Upper lobe of left lung (tissue), 6 donors: Measurements from ENCODE around the gene TASP1. TPM values are rescaled to one million over a fixed set of nuclear protein-coding genes. Genes with fewer than 3 reads are reported as not detected.

Experiments
- ATAC-seq, 2 donors: fragments of 200-7000 bp; cut with Tn5 transposase; one replicate each; pipeline ENCODE4 v1.9.1; 2022; ENCODE audit warnings: mild to moderate bottlenecking in 2 of 2, moderate library complexity in 2 of 2; ENCODE audit not compliant: low FRiP score in 2 of 2
- DNase-seq, 2 donors: peaks; one replicate each; pipeline ENCODE4 v3.0.0-alpha.2; 2019 to 2020
- H3K27ac ChIP-seq, 4 donors: fragments of 200-600 bp; sonication (generic); one replicate each; pipeline ENCODE4 v1.5.1; 2016 to 2019
- H3K27me3 ChIP-seq, 4 donors: fragments of 200-600 bp; sonication (generic); one replicate each; pipeline ENCODE4 v1.5.1; 2017 to 2019
- H3K36me3 ChIP-seq, 4 donors: fragments of 200-600 bp; sonication (generic); one replicate each; pipeline ENCODE4 v1.5.1; 2016 to 2019
- H3K4me1 ChIP-seq, 4 donors: fragments of 200-600 bp; sonication (generic); one replicate each; pipeline ENCODE4 v1.5.1; 2018 to 2019
- H3K4me3 ChIP-seq, 4 donors: fragments of 200-600 bp; sonication (generic); one replicate each; pipeline ENCODE4 v1.5.1; 2017 to 2019; ENCODE audit warnings: mild to moderate bottlenecking in 2 of 4, moderate library complexity in 1 of 4
- H3K9me3 ChIP-seq, 4 donors: fragments of 200-600 bp; sonication (generic); one replicate each; pipeline ENCODE4 v1.5.1; 2018 to 2019
- CTCF ChIP-seq, 6 experiments: fragments of 450-650 bp in 4 of 6; fragments of 200-600 bp in 2 of 6; sonication (generic) in 2 of 6; IDR thresholded peaks; one replicate each; pipeline ENCODE4 v1.5.1; 2016 to 2019; ENCODE audit warnings: antibody characterized with exemption in 6 of 6
- EP300 ChIP-seq, 4 donors: sonication (generic); formaldehyde crosslinking; IDR thresholded peaks; one replicate each; pipeline ENCODE4 v1.5.1; 2017; ENCODE audit warnings: antibody characterized with exemption in 4 of 4, control low read depth in 2 of 4
- POLR2A ChIP-seq, 4 donors: fragments of 450-650 bp; IDR thresholded peaks; one replicate each; pipeline ENCODE4 v1.5.1; 2016 to 2017; ENCODE audit warnings: antibody characterized with exemption in 4 of 4, mild to moderate bottlenecking in 2 of 4
- POLR2AphosphoS5 ChIP-seq, 2 donors: sonication (generic); formaldehyde crosslinking; IDR thresholded peaks; one replicate each; pipeline ENCODE4 v1.5.1; 2017; ENCODE audit warnings: antibody characterized with exemption in 2 of 2
- WGBS, 2 donors: methylation state at CpG; one replicate each; pipeline ENCODE4 v1.1.5; 2017 to 2018; 5-methylcytosine and 5-hydroxymethylcytosine counted together
- total RNA-seq, 6 donors: library from RNA; depleted of rRNA in 4 of 6; stranded (reverse); fragments of >200 nt in 4 of 6; gene quantifications; one replicate each; pipeline versions ENCODE4 v1.1.0 to v1.2.1, GENCODE V29; 2016 to 2021
- donor health status: DM: no; HTN: no; CAD: no; lungs with moderate emphysema.
- donor health status: DM: no; HTN: yes; CAD: no; lungs with severe emphysema.

The TASP1 gene
- total RNA-seq, 6 donors from 2014 or later: 12.4 to 21.1 (median 14.0) TPM

DNA sequence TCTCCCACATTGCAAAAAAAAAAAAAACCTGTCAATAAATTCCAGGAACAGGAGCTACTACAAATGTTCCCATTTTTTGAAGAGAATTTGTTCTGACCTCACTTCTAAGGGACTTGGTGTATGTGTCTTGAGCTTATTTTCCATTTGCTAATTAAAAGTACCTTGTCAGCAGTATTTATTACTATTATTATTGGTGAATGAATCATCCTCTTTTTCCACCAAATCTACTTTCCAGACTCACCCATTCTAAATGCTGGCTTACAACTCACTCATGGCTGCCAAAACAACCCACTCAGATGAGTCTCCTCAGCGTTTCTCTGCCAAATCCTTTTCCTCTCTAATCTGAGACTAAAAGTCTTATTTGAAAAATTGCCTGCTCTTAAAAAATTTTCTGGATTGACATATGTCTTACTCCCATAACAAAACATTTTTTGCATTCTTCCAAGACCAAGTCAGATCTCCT, 33.2 kb upstream of the TASP1 start:
- 34 to 35% methylated on average over 1 of the region's 1 CpG for WGBS, 2 donors
- ATAC-seq (peak in 1 of 2 donors; percentile 89), DNase-seq (no peak)
- Histone ChIP-seq H3K36me3 (no peaks in the 10 kb centered on the region), H3K4me3 (no peak overlapping the region), H3K9me3 (no peaks in the 10 kb centered on the region), H3K27ac (no peak overlapping the region), H3K4me1 (no peaks in the 10 kb centered on the region), H3K27me3 (no peaks in the 10 kb centered on the region)
- TF ChIP-seq CTCF (IDR thresholded peaks at IDR 0.05): no peak
- TF ChIP-seq EP300 (IDR thresholded peaks at IDR 0.05): no peak
- no peak for TF ChIP-seq POLR2A (IDR thresholded peaks at IDR 0.05)
- no peak for TF ChIP-seq POLR2AphosphoS5 (IDR thresholded peaks at IDR 0.05)

DNA sequence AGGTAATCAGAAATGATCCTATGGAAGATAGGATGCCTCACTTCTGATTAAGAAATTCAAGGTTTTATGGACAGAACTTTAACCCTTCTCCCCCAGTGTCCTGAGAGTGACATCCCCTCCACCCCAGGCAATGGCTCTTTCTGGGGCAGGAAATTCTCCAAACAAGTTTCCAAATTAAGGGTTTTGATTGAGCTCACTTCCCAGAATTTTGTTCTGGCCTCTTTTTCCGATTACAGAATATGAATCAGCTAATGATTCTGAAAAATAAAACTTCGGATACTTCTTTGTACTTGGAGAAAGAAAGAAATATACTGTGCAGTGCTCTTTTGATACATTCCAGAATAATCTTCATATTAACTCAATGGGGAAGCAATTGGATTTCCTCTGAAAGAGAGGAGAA, 32.8 kb upstream of the TASP1 start:
- WGBS, 2 donors: 68 to 69% methylated on average over 2 of the region's 2 CpGs
- H3K27me3 ChIP-seq: no peaks in the 10 kb centered on the region
- TF ChIP-seq POLR2A (IDR thresholded peaks at IDR 0.05): no peak
- TF ChIP-seq POLR2AphosphoS5 (IDR thresholded peaks at IDR 0.05): no peak
- no peak for TF ChIP-seq EP300 (IDR thresholded peaks at IDR 0.05)
- TF ChIP-seq CTCF (IDR thresholded peaks at IDR 0.05): no peak
- DNase-seq (no peak), ATAC-seq (peak in 1 of 2 donors; percentile 60)
- no peak overlapping the region for H3K27ac ChIP-seq
- H3K4me1 ChIP-seq: no peaks in the 10 kb centered on the region
- no peaks in the 10 kb centered on the region for H3K36me3 ChIP-seq
- no peaks in the 10 kb centered on the region for H3K9me3 ChIP-seq
- H3K4me3 ChIP-seq: no peak overlapping the region

DNA sequence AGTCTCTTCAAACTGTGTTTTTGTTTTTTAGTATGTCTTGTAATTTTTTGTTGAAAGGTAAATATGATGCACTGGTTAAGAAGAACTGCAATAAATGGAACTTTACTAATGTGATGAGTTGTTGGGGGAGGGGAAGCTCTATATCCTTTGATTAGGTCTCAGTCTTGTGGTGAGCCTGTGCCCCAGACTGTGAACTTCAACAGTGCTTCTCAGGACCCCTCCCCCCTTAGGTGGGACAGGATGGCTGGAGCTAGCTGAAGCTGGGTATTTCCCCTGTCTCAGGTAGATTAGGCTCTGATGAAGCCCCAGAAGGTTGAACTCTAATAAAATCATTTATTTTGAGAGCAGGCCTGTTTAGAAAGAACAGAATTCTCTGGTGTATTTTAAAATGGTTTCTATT, 31.4 kb upstream of the TASP1 start:
- Histone ChIP-seq H3K4me3 (no peak overlapping the region), H3K27ac (no peak overlapping the region), H3K9me3 (no peaks in the 10 kb centered on the region), H3K4me1 (no peaks in the 10 kb centered on the region), H3K36me3 (no peaks in the 10 kb centered on the region), H3K27me3 (no peaks in the 10 kb centered on the region)
- no peak for TF ChIP-seq EP300 (IDR thresholded peaks at IDR 0.05)
- TF ChIP-seq CTCF (IDR thresholded peaks at IDR 0.05): no peak
- no peak for TF ChIP-seq POLR2A (IDR thresholded peaks at IDR 0.05)
- TF ChIP-seq POLR2AphosphoS5 (IDR thresholded peaks at IDR 0.05): no peak
- ATAC-seq (no peak), DNase-seq (no peak)

- H3K9me3 ChIP-seq: no peaks in the 10 kb centered on the region
Observed at GRCh38 chr20:13665709-13666395, 27.1 kb upstream of the TASP1 start.

More at GRCh38 chr20:13665709-13666395, 27.1 kb upstream of the TASP1 start:
- ATAC-seq (no peak), DNase-seq (no peak)
- H3K4me1 ChIP-seq: no peaks in the 10 kb centered on the region
- H3K36me3 ChIP-seq: no peaks in the 10 kb centered on the region
- no peak overlapping the region for H3K4me3 ChIP-seq
- H3K27me3 ChIP-seq: no peaks in the 10 kb centered on the region
- 72 to 81% methylated on average over 7 of the region's 7 CpGs for WGBS, 2 donors
- H3K27ac ChIP-seq: no peak overlapping the region
- no peak for TF ChIP-seq POLR2AphosphoS5 (IDR thresholded peaks at IDR 0.05)
- TF ChIP-seq EP300 (IDR thresholded peaks at IDR 0.05): no peak
- no peak for TF ChIP-seq POLR2A (IDR thresholded peaks at IDR 0.05)
- no peak for TF ChIP-seq CTCF (IDR thresholded peaks at IDR 0.05)
